ENCODE results near the gene ELF5.

GRCh38 chr11:34514597-34514996, 1.0 kb upstream of the ELF5 start:
- no peak for TF ChIP-seq EP300 (IDR thresholded peaks at IDR 0.05)
- no peak for TF ChIP-seq CTCF (IDR thresholded peaks at IDR 0.05)
